Posterior vena cava (tissue), 2 donors: Measurements from ENCODE around the gene ALPL. TPM values are rescaled to one million over a fixed set of nuclear protein-coding genes. Genes with fewer than 3 reads are reported as not detected.
"Not testable (repeated sequence)": the region's sequence is repeated elsewhere in the genome, so short reads cannot be mapped to it uniquely, and the experiment has no call there.

Experiments
- DNase-seq: peaks from one replicate; pipeline ENCODE4 v3.0.0-alpha.2; 2020; ENCODE audit warnings: low spot score
- intact Hi-C, 2 donors: fragments of 100-400 bp; cut with DNase I; formaldehyde crosslinking; loops; one replicate each; pipeline versions ENCODE4 v1.14.1 to v1.14.2; 2022 to 2023
- long read RNA-seq, 2 donors: library from polyadenylated mRNA; unstranded; transcript quantifications; one replicate each; pipeline ENCODE4 v2.0.0, GENCODE V29; 2020 to 2021
- total RNA-seq, 2 donors: library from RNA; stranded (reverse); fragmentation: NEBNext Ultra II Directional; extraction: Animal tissue kit (Norgen Biotek cat#: 25700); gene quantifications; one replicate each; pipeline ENCODE4 v1.2.1, GENCODE V29; 2021
- donor health status: DM: yes; HTN: yes; CAD: no.
- donor health status: DM: yes; HTN: yes; CAD: no.

ALPL gene
- total RNA-seq = 10 to 100 TPM; 11.1 to 55.3 TPM
- long read RNA-seq, donor 1, transcript ALPL-204 (12 exons, 2,589 nt) = major isoform, 20 of 34 reads
- long read RNA-seq, donor 1, partial matches to known transcripts = 12 of 34 reads
- long read RNA-seq, donor 1, other reads (novel, unspliced or antisense) = 2 of 34 reads
- long read RNA-seq, donor 2, transcript ALPL-204 (12 exons, 2,589 nt) = major isoform, 10 of 21 reads
- long read RNA-seq, donor 2, partial matches to known transcripts = 5 of 21 reads
- long read RNA-seq, donor 2, other reads (novel, unspliced or antisense) = 5 of 21 reads

DNA sequence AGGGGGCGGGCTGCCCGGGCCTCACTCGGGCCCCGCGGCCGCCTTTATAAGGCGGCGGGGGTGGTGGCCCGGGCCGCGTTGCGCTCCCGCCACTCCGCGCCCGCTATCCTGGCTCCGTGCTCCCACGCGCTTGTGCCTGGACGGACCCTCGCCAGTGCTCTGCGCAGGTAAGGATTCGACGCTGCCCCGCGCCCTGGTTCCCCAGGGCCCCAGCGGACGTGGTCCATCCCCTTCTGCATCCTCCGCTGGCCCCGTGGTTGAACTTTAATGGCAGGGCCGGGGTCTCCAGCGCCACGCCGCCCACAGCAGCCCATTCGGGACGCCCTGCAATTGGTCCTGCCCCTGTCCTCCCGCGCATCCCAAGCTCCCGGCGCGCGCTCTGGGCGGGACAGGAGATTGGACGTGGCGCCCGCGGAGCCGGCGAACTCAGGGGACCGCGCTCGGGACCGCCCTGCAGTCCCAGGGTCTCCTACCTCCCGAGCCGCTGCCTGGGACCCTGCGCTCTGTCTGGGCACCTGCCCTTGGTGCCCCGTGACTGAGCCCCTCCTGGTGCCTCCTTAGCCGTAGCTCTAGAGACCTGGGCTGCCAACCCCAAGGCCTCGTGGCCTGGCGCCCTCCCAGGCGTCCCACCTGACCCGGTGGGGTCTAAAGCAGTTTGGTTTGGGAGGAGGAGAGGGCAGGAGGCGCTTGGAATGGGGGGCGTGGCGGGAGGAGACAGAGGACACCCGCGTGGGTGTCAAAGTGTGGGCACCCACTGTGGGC is at the start of gene ALPL:
Gene ALPL, plus strand, starts transcription at position 73 of the 762 bp plus-strand sequence. CDS start 44,659 bp downstream, outside the sequence.
- intact Hi-C loops = loop anchor here in 1 of 2 donors (10.0 kb wide), 1 partner anchor 155 kb away; the partner anchor contains the start of gene RAP1GAP
- no peak for DNase-seq

DNA sequence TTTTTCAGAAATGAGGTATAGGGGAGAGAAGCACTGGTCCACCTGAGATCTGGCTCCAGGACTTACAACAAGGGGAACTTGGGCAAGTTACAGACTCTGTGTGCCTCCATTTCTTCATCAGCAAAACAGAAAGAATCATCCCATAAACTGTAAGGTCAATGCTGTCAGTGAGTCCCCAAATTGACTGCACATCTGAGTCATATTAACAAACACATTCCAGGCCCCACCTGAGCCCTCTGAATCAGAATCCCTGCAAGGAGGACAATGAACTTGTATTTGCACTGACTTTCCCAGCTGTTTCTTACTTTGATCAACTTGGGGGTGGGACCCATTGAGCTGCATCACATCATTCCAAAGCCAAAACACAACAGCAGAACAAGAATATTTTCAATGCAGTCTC is 44.1 kb upstream of the ALPL start:
- intact Hi-C loops, DNase-seq: not testable (repeated sequence)

- intact Hi-C loops, DNase-seq: not testable (repeated sequence)
Observed at GRCh38 chr1:21467946-21468345, 41.3 kb upstream of the ALPL start.

DNA sequence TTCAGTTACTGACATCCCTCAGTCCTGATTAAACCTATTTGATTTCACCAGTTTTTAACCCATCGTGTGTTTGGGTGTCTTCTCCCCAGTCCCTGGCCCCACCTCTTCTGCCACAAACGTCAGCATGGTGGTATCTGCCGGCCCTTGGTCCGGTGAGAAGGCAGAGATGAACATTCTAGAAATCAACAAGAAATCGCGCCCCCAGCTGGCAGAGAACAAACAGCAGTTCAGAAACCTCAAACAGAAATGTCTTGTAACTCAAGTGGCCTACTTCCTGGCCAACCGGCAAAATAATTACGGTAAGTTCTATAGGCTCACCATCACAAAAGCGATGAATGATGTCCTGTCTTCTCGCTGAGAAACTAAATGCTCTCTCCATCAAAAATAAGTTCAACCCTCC is 40.6 kb upstream of the ALPL start:
- intact Hi-C loops = no loop called here
- no peak for DNase-seq

DNA sequence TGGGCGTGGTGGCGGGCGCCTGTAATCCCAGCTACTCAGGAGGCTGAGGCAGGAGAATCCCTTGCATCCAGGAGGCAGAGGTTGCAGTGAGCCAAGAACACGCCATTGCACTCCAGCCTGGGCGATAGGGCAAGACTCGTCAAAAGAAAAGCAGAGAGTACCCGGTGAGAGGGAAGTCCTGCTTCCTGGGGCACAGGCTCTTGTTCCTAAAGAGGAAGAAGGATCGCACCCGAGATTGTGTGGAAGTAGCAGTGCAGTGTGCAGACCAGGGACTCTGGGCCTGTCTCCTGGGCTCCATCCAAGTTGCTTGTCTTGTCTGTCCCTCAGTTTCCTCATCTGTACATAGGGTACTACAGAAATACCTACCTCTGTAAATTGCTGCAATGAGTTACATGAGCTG is 39.6 kb upstream of the ALPL start:
- DNase-seq = no peak
- intact Hi-C loops = no loop called here

GRCh38 chr1:21472861-21473260 is 36.4 kb upstream of the ALPL start:
- intact Hi-C loops = no loop called here
- no peak for DNase-seq

- intact Hi-C loops = no loop called here
- DNase-seq = no peak
Observed at GRCh38 chr1:21478356-21478755, 30.9 kb upstream of the ALPL start.

DNA sequence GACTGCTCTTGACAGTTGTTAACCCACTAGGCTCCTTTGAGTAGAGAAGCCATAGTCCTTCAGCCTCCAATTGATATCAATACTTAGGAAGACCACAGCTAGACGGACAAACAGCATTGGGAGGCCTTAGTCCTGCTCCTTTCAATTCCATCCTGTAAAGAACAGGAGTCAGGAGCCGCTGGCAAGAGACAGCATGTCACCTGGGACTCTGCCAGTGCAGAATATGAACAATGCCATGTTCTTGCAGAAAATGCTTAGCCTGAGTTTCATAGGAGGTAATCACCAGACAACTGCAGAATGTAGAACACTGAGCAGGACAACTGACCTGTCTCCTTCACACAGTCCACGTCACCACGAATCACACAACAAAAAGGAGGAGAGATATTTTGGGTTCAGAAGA is 25.3 kb upstream of the ALPL start:
- DNase-seq, intact Hi-C loops: not testable (repeated sequence)

GRCh38 chr1:21489146-21489545 is 20.1 kb upstream of the ALPL start:
- no peak for DNase-seq
- intact Hi-C loops = no loop called here

GRCh38 chr1:21490774-21491487 is 18.3 kb upstream of the ALPL start:
- DNase-seq = no peak
- intact Hi-C loops = no loop called here

DNA sequence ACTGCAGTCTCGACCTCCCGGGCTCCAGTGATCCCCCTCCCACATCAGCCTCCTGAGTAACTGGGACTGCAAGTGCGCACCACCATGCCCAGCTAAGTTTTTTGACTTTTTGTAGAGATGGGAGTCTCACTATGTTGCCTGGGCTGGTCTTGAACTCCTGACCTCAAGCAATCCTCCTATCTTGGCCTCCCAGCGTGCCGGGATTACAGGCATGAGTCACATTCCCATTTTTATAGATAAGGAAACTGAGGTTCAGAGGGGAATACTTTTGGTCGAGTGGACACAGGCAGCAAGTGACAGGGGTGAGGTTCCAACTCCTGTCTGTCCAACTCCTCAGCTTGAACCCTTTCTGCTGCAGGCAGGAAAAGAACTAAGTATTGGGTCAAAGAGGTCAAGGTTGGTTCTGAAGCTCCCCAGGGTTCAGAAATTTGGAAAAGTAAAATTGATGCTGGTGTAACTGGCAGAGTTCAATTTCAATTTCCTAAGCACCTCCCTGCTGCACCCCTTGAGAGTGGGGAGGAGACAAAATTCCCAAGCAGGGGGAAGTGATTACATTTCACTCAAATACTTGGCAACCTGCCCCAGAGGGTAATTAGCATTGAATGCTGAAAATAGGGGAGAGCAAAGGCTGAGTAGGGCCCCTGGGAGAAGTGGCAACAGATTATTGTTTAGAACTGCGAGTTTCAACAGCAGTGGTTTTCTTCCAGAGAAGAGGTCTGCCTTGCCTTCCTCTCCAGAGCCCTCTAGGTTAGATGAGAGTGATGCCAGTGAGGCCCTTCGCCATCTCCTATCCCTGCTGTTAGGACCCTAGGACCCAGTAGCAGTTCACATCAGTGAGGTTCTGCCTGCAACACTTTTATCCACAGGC is 17.5 kb upstream of the ALPL start:
- intact Hi-C loops = no loop called here

DNA sequence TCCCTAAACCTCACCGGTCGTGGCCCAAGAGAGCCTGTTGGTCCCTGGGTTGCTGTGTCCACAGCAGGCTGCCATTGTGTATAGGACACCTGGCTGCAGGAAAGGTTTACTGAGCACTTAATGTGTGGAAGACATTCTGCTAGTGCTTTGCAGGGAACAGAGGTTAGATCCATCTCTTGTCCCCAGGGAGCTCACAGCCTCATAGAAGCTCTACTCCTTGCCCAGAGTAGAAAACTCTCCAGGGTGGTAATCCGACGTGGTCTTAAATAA is 16.9 kb upstream of the ALPL start:
- intact Hi-C loops = no loop called here
- DNase-seq = no peak

More for the DNA sequence above, 17.5 kb upstream of the ALPL start:
- no peak for DNase-seq

DNA sequence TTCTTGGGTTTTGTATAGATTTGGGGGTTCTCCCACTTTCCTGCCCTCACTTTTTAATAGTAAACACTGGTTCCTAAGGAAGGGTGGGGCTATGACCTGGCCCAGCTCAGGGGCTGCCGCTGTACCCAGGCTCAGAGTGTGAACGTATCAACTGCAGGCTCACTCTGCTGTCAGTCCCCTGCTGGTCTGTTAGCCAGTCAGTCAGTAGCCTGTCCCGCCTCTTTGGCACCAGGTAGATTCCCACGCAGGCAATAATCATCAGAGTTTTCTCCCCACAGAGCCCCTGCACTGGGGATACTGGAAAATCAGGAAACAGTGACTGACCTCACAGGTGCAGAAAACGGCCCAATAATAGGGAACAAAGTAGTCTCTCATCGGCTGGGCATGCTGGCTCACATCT is 15.0 kb upstream of the ALPL start:
- no peak for DNase-seq
- intact Hi-C loops = no loop called here

DNA sequence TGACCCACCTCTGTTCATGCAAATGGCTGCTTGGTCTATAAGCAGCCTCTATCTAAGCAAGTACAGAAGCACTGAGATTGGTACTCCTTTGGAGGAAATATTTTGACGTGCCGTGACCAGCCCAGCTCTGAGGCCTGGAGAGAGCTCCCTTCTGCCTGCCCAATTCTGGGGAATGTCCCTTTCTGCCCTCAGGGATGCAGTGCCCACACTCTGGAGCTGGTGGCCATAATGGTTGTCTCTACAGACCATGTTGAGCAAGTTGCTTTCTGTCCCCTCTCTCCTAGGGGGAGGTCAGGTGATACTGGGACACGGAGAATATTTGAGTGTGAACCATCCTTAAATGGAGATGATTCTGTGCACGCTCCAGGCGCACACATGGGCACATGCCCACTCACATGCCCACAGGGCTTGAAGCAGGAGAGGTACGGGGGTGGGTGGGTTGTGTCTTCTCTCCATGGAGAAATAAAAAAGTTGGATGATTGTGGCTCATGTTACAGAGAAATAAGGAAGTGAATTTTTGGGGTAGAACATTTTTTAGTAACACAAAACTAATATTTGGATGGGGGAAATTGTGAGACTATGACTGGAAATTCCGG is 13.9 kb upstream of the ALPL start:
- DNase-seq = no peak
- intact Hi-C loops = no loop called here

GRCh38 chr1:21496063-21496462 is 13.2 kb upstream of the ALPL start:
- no peak for DNase-seq
- intact Hi-C loops = no loop called here

- intact Hi-C loops = no loop called here
- DNase-seq = no peak
Observed at GRCh38 chr1:21496886-21497285, 12.3 kb upstream of the ALPL start.

DNA sequence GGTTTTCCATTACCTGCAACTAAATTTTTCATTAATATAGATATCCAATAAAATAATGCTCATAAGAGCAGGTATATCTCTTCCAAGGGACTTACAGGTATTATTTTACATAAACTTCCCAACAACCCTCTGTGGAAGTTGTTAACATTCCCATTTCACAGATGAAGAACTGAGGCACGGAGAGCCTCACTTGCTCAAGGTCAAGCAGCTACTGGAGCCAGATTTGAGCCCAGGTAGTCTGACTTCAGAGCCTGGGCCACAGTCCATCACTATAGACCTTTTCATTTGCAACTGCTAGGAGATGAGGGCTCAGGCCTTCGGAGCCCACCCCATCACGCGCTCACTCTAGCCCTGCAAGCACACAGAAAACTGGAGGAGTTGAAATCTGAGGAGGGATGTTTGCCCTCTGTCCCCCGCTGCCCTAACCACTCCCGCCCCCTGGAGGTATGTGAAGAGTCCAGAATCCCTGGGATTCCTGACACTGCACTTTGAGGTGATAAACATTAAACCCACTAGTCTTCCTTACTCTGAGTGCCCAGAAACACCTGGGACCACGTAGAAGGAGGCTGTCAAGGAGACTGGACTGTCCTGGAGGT is 11.7 kb upstream of the ALPL start:
- DNase-seq = no peak
- intact Hi-C loops = no loop called here

DNA sequence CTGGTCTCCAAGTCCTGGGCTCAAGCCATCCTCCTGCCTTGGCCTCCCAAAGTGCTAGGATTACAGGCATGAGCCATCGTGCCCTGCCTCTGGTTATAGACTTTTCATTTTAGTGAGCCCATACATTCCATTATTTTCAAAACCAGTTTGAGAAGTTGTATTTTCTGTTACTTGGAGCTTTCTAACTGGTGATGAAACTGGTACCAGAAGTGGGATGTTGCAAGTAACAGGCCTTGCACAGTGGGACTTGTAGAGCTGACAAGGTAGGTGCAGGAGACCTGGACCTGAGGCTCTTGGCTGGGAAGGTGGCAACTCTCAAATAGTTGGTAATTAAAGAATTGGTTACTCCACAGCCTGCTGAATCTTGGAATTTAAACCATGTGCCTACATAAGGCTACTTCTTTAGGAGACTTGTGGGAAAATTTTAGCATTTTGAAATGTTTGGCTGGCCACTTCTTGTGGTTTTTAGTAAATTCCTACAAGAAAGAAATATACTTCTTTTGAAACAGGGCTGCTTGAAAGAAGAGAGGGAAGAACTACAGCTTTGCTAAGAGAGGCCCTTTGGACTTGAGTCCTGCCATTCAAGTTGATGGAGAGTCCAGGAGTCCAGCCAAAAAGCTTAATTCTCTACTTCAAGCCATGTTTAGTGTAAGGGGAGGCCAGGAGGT is 9.8 kb upstream of the ALPL start:
- no peak for DNase-seq
- intact Hi-C loops = no loop called here
